Endodermal cell (in vitro differentiated cells): ENCODE results near the gene ORAI1. TPM values are rescaled to one million over a fixed set of nuclear protein-coding genes. Genes with fewer than 3 reads are reported as not detected.

Experiments
- DNase-seq: peaks from one replicate; pipeline ENCODE4 v3.0.0-alpha.2; 2017
- H3K27ac ChIP-seq: 2 replicates; pipeline ENCODE4 v1.5.1; 2013; ENCODE audit warnings: mild to moderate bottlenecking, low read depth, low read length, moderate library complexity
- H3K27me3 ChIP-seq: 2 replicates; pipeline ENCODE4 v1.6.1; 2013; ENCODE audit warnings: mild to moderate bottlenecking, low read length, moderate library complexity; ENCODE audit not compliant: insufficient read depth, control insufficient read depth, poor library complexity, severe bottlenecking
- H3K36me3 ChIP-seq: 2 replicates; pipeline ENCODE4 v1.7.0; 2013; ENCODE audit warnings: mild to moderate bottlenecking, low read length, moderate library complexity; ENCODE audit not compliant: control insufficient read depth, insufficient read depth
- H3K4me1 ChIP-seq: one replicate; pipeline ENCODE4 v1.7.0; 2013; ENCODE audit warnings: low read length; ENCODE audit not compliant: control insufficient read depth, insufficient read depth
- H3K4me3 ChIP-seq: 2 replicates; pipeline ENCODE4 v1.5.1; 2013; ENCODE audit warnings: mild to moderate bottlenecking, low read length, moderate library complexity
- H3K9ac ChIP-seq: 2 replicates; pipeline ENCODE4 v1.6.1; 2013; ENCODE audit warnings: mild to moderate bottlenecking, low read length, moderate library complexity; ENCODE audit not compliant: poor library complexity, severe bottlenecking; ENCODE audit errors: extremely low read depth
- H3K9me3 ChIP-seq: 2 replicates; pipeline ENCODE4 v1.6.1; 2013; ENCODE audit warnings: mild to moderate bottlenecking, low read length, moderate library complexity; ENCODE audit not compliant: control insufficient read depth
- H3K27ac Mint-ChIP-seq: 2 replicates; pipeline ENCODE4 v1.8.0; 2020; ENCODE audit warnings: mixed read lengths
- H3K27me3 Mint-ChIP-seq: 2 replicates; pipeline ENCODE4 v1.8.0; 2021; ENCODE audit warnings: mild to moderate bottlenecking, mixed read lengths; ENCODE audit not compliant: insufficient read depth
- H3K36me3 Mint-ChIP-seq: 2 replicates; pipeline ENCODE4 v1.8.0; 2020; ENCODE audit warnings: low read depth, mixed read lengths
- H3K4me1 Mint-ChIP-seq: 2 replicates; pipeline ENCODE4 v1.8.0; 2020; ENCODE audit warnings: mixed read lengths
- H3K4me3 Mint-ChIP-seq: 2 replicates; pipeline ENCODE4 v1.8.0; 2020; ENCODE audit warnings: mild to moderate bottlenecking, moderate library complexity, mixed read lengths
- H3K9me3 Mint-ChIP-seq: 2 replicates; pipeline ENCODE4 v1.8.0; 2020; ENCODE audit warnings: mild to moderate bottlenecking, mixed read lengths
- WGBS, 2 experiments: methylation state at CpG; one replicate each; pipeline versions ENCODE4 v1.1.5 to v1.1.7; 2013; ENCODE audit warnings: missing lambda C conversion rate in 2 of 2, mixed read lengths in 1 of 2; ENCODE audit not compliant: insufficient coverage in 1 of 2, insufficient read length in 1 of 2; 5-methylcytosine and 5-hydroxymethylcytosine counted together
- total RNA-seq, 2 donors: library from RNA; stranded (reverse); fragmentation: NEBNext Ultra II Directional in 1 of 2; extraction: Animal tissue kit (Norgen Biotek cat#: 25700) in 1 of 2; gene quantifications; 2 replicates in 1 of 2; 3 replicates in 1 of 2; pipeline ENCODE4 v1.2.1, GENCODE V29; 2021
- TF ChIP-seq, protein P1 (sequence below): fragments of 200-600 bp; sonication (generic); conservative IDR thresholded peaks from 2 replicates; pipeline ENCODE4 v1.5.0; 2021; ENCODE audit warnings: antibody characterized with exemption, mild to moderate bottlenecking

ORAI1 gene
- total RNA-seq, 2 donors from 2014 or later, result 35.3 to 39.2 TPM

DNA sequence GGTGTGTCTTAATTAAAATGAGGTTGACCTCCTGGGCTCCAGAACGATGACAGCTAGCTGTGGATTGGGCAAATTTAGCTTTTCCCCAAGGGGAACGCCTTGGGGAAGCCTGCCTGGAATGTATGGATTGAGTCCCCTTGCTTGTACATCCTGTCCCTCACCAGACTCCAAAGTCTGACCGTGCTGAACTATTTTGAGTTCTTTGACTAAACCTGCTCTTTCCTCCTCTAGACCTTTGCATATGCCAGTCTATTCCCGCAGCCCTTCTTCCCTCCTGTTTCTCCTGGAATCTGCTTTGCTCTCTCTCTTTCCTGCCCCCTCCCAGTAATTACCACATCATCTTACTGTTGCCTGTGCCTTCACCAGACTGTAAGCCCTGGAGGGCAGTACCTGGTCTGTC lies 34.0 kb upstream of the ORAI1 start:
- Histone ChIP-seq H3K4me1 (no peaks in the 10 kb centered on the region), H3K9me3 (no peaks in the 10 kb centered on the region), H3K27me3 (no peaks in the 10 kb centered on the region), H3K36me3 (peaks cover 7% of the 10 kb centered on the region), H3K9ac (no peak overlapping the region), H3K4me3 (no peak overlapping the region), H3K27ac (no peak overlapping the region)
- Mint-ChIP-seq H3K4me3 (no peak overlapping the region), H3K9me3 (no peaks in the 10 kb centered on the region), H3K27ac (no peak overlapping the region), H3K27me3 (no peaks in the 10 kb centered on the region), H3K4me1 (peaks cover 10% of the 10 kb centered on the region), H3K36me3 (peaks cover 32% of the 10 kb centered on the region)
- TF ChIP-seq, protein P1, sequence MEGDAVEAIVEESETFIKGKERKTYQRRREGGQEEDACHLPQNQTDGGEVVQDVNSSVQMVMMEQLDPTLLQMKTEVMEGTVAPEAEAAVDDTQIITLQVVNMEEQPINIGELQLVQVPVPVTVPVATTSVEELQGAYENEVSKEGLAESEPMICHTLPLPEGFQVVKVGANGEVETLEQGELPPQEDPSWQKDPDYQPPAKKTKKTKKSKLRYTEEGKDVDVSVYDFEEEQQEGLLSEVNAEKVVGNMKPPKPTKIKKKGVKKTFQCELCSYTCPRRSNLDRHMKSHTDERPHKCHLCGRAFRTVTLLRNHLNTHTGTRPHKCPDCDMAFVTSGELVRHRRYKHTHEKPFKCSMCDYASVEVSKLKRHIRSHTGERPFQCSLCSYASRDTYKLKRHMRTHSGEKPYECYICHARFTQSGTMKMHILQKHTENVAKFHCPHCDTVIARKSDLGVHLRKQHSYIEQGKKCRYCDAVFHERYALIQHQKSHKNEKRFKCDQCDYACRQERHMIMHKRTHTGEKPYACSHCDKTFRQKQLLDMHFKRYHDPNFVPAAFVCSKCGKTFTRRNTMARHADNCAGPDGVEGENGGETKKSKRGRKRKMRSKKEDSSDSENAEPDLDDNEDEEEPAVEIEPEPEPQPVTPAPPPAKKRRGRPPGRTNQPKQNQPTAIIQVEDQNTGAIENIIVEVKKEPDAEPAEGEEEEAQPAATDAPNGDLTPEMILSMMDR, result no peak
- WGBS, 2 experiments, result 79 to 91% methylated on average over 3 to 4 of the region's 4 CpGs
- DNase-seq, result peak; percentile 40

DNA sequence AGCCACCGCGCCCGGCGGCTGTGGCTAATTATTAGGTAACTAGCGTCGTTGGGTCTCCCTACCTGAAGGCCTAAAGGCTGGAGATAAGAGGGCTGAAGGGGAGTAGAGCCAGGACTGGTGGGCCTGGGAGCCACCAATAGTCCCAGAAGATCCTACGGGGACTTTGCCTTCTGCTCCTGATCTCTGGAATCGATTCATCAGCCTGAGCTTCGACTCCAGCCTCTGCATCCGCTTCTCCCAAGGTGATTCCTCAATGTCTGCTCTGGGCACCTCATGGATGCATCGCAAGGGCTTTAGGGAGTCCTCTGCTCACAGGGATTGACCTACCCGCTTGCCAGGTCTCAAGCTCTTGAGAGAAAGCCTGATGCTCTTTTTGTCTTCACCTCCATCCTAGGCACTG lies 30.8 kb upstream of the ORAI1 start:
- 96 to 100% methylated on average over 12 of the region's 12 CpGs for WGBS, 2 experiments
- Histone ChIP-seq H3K4me3 (no peak overlapping the region), H3K9me3 (no peaks in the 10 kb centered on the region), H3K27me3 (no peaks in the 10 kb centered on the region), H3K27ac (no peak overlapping the region), H3K4me1 (no peaks in the 10 kb centered on the region), H3K36me3 (peaks cover 7% of the 10 kb centered on the region), H3K9ac (no peak overlapping the region)
- H3K4me3 Mint-ChIP-seq, result no peak overlapping the region
- TF ChIP-seq, protein P1, result no peak
- H3K36me3 Mint-ChIP-seq, result peaks cover 32% of the 10 kb centered on the region
- H3K27me3 Mint-ChIP-seq, result no peaks in the 10 kb centered on the region
- no peak for DNase-seq
- no peaks in the 10 kb centered on the region for H3K9me3 Mint-ChIP-seq
- H3K4me1 Mint-ChIP-seq, result peaks cover 13% of the 10 kb centered on the region
- no peak overlapping the region for H3K27ac Mint-ChIP-seq

DNA sequence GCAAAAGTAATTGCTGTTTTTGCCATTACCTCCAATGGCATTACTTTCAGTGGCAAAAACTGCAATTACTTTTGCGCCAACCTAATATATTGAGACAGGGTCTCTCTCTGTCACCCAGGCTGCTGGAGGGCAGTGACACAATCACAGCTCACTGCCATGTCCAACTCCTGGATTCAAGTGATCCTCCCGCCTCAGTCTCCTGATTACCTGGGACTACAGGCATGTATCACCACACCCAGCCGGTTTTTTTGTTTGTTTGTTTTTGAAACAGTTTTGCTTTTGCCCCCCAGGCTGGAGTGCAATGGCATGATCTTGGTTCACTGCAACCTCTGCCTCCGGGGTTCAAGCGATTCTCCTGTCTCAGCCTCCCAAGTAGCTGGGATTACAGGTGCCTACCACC lies 29.8 kb upstream of the ORAI1 start:
- Histone ChIP-seq H3K9ac (no peak overlapping the region), H3K27me3 (no peaks in the 10 kb centered on the region), H3K4me1 (no peaks in the 10 kb centered on the region), H3K27ac (no peak overlapping the region), H3K9me3 (no peaks in the 10 kb centered on the region), H3K36me3 (peaks cover 7% of the 10 kb centered on the region), H3K4me3 (no peak overlapping the region)
- TF ChIP-seq, protein P1, result no peak
- Mint-ChIP-seq H3K27ac (no peak overlapping the region), H3K27me3 (no peaks in the 10 kb centered on the region), H3K4me1 (peaks cover 13% of the 10 kb centered on the region), H3K4me3 (no peak overlapping the region), H3K36me3 (peaks cover 30% of the 10 kb centered on the region), H3K9me3 (no peaks in the 10 kb centered on the region)
- 90 to 98% methylated on average over 3 to 5 of the region's 5 CpGs for WGBS, 2 experiments
- DNase-seq, result no peak
